Dermis microvascular lymphatic vessel endothelial cell (primary cell): Measurements from ENCODE around the gene ZNF646. TPM values are rescaled to one million over a fixed set of nuclear protein-coding genes. Genes with fewer than 3 reads are reported as not detected.

Experiments
- DNase-seq, 2 donors: peaks; one replicate each; pipeline versions ENCODE4 v3.0.0 to v3.0.0-alpha.2; 2010; ENCODE audit warnings: low read depth in 2 of 2
- total RNA-seq: library from RNA; depleted of rRNA; stranded (reverse); fragments of >200 nt; gene quantifications from 2 replicates; pipeline ENCODE4 v1.2.1, GENCODE V29; 2014

Gene ZNF646
- total RNA-seq, 1 donor from 2014 or later, result 8.1 TPM

DNA sequence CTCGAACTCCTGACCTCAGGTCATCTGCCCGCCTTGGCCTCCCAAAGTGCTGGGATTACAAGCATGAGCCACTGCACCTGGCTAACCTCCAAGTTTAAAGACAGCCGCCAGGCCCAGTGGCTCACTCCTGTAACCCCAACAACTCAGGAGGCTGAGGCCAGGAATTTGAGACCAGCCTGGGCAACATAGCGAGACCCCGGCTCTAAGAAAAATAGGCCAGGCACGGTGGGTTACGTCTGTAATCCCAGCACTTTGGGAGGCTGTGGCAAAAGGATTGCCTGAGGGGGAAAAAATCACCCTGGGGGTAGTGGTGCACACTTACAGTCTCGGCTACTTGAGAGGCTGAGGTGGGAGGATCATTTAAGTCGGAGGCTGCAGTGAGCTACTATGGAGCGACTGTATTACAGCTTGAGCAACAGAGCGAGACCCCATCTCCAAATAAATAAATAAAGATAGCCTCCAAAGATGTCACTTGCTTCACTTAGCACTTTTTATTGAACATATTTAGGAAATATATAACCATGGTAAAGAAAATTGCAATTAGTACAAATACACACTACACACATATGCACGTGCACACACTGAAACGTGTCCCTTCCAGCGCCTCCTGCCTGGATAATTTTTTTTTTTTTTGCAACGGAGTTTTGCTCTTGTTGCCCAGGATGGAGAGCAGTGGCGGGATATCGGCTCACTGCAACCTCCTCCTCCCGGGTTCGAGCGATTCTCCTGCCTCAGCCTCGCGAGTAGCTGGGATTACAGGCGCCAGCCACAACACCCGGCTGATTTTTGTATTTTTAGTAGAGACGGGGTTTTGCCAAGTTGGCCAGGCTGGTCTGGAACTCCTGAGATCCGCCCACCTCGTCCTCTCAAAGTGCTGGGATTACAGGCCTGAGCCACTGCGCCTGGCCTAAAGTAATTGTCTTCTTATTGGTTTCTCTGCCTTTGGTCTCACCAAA, 32.6 kb downstream of the ZNF646 start:
- no peak for DNase-seq

- no peak for DNase-seq
Measured at GRCh38 chr16:31107465-31107867, 33.2 kb downstream of the ZNF646 start.

GRCh38 chr16:31108035-31108793, 34.0 kb downstream of the ZNF646 start, which contains the start of gene BCKDK:
Gene BCKDK, plus strand, starts transcription at chr16:31108386. Its CDS starts 838 bp downstream, at chr16:31109224.
- DNase-seq, result peak; percentile 27 to 70

DNA sequence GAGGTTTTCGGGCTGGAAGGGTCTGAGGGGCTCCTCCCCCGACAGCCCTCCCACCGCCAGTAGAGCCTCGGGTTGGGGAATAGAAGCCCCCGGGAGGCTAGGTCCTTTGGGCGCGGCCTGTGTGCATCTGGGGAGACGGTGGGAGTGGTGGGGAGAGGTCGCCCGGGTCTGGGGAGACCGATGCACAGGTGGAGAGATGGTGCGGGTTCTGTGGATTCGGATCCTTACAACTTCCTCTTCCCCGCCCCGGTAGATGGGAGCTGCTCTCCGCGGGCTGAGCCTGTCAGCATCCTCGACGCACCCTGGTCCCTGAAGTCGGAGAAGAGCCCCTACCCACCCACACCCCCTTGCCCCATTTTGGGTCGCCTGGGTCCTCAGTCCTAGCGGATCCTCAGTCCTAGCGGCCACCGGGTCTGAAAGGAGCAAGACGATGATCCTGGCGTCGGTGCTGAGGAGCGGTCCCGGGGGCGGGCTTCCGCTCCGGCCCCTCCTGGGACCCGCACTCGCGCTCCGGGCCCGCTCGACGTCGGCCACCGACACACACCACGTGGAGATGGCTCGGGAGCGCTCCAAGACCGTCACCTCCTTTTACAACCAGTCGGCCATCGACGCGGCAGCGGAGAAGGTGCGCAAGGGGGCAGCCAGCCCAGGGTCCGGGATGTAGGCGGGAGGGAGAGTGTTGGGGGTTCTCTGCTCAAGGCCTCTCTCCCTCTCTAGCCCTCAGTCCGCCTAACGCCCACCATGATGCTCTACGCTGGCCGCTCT, 34.8 kb downstream of the ZNF646 start:
- DNase-seq, result no peak

DNA sequence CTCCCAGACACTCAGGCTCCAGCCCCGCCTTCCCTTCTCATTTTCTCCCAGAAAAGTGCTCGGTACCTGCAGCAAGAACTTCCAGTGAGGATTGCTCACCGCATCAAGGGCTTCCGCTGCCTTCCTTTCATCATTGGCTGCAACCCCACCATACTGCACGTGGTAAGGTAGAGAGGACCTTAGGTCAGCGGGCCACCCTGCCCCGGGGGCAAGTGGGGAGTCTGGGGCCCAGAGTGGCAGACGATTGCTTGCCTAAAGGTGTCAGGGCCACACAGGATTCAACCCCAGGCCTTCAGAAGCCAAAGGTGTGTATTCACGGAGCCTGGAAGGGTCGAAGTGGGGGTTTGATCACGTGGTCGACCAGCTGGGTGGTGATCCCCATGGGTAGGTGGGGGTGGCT, 35.4 kb downstream of the ZNF646 start:
- no peak for DNase-seq

GRCh38 chr16:31110106-31111034, 36.1 kb downstream of the ZNF646 start:
- no peak for DNase-seq

DNA sequence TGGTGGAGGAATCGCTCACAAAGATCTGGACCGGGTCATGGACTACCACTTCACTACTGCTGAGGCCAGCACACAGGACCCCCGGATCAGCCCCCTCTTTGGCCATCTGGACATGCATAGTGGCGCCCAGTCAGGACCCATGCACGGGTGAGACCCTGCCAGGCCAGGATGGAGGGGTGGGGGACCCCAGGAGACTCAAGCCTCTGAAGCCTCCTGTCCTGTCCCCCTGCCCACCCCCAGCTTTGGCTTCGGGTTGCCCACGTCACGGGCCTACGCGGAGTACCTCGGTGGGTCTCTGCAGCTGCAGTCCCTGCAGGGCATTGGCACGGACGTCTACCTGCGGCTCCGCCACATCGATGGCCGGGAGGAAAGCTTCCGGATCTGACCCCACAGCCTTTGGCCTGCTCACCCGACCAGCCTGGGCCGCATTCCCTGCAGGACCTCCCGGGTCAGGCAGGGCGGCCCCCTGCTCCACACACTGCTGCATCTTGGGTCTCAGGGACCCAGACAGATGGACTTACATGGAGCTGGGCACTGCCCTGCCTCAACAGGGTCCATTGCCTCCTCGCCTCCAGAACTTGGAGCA, 37.8 kb downstream of the ZNF646 start:
- DNase-seq, result no peak

- DNase-seq, result no peak
Measured at GRCh38 chr16:31112711-31113110, 38.5 kb downstream of the ZNF646 start.

DNA sequence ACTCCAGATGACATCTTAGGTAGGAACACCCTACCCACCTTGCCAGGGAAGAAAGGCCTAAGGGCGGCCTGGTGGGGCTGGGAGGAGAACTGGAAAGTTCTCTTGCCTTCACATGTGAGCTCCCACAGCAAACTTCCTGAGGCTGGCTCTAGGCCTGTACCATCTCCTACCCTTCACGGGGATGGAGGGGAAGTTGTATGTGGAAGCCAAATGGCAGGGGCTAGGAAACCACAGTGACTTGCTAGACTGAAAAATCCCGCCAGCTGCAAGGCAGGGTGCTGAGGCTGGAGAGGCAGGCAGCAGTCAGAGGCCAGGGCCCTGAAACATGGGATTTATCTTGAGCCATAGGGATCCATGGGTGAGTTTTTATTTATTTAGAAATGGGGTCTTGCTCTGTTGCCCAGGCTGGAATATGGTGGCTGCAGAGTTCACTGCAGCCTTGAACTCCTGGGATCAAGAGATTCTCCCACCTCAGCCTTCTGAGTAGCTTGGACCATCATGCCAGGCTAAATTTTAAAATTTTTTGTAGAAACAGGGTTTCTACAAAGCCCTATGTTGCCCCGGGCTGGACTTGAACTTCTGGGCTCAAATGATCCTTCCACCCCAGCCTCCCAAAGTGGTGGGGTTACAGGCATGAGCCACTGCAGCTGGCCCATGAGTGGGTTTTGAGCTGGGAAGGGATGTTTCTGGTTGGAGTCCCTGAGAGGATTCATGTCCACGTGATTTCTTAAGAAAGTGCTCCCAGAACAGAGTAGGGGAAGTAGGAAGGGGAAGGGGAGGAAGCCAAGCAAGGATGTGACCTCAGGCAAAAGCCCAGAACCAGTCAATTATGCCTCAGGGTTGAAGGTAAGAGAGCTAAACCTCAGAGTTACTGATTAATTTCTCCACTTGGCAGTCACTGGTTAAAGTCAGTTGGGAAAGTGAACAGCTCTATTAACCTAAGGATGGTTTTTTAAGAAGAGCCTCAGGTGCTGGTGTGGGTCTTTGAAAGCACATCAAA, 39.2 kb downstream of the ZNF646 start:
- DNase-seq, result no peak

- no peak for DNase-seq
Measured at GRCh38 chr16:31114468-31114867, 40.2 kb downstream of the ZNF646 start.

GRCh38 chr16:31117384-31118222, 43.4 kb downstream of the ZNF646 start, which contains the start of gene KAT8:
Gene KAT8, plus strand, starts transcription at chr16:31117664. Its CDS starts 18 bp downstream, at chr16:31117682.
- DNase-seq, result peak; percentile 92 to 99

DNA sequence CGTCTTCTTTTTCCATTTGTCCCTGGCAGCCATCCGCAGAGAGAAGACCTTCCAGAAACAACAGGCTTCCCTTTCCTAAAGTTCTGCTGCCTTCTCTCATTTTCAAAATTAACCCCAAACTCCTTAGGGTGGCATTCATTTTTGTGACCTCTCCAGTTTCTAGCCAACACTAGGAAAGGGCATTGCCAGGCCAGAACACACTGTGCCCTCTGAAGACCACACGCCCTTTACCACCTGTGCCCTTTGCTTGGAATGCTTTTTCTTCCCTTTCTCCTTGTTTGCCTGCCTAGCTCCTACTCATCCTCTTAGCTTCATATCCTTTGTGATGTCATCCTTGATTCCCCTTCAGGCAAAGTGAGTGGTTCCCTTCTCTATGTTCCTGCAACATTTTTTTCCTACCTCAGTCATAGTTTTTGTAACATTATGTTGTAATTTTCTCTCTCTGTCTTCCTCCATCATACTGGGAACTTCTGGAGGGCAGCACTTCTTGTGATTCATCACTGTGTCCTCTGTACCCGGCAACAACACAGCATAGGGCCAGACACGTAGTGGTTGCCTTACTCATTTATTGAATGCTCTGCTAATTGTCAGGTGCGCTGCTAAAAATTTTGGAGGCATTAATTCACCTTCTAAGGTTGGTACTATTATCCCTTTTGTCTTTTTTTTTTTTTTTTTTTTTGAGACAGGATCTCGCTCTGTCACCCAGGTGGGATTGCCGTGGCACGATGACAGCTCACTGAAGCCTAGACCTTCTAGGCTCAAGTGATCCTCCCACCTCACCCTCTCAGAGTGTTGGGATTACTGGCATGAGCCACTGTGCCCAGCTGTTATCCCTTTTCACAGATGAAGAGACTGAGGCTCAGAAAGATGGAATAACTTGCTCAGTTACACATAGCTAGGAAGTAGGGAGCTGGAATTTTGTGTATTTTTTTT, 44.3 kb downstream of the ZNF646 start:
- DNase-seq, result no peak

DNA sequence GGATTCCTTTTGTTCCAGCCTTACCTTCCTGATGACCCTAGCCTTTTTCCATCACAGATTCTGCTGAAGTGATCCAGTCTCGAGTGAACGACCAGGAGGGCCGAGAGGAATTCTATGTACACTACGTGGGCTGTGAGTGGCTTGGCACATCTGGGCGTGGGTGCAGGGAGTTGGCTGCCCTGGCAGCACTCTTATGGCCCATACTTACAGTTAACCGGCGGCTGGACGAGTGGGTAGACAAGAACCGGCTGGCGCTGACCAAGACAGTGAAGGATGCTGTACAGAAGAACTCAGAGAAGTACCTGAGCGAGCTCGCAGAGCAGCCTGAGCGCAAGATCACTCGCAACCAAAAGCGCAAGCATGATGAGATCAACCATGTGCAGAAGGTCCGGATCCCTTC, 45.9 kb downstream of the ZNF646 start:
- DNase-seq, result no peak

DNA sequence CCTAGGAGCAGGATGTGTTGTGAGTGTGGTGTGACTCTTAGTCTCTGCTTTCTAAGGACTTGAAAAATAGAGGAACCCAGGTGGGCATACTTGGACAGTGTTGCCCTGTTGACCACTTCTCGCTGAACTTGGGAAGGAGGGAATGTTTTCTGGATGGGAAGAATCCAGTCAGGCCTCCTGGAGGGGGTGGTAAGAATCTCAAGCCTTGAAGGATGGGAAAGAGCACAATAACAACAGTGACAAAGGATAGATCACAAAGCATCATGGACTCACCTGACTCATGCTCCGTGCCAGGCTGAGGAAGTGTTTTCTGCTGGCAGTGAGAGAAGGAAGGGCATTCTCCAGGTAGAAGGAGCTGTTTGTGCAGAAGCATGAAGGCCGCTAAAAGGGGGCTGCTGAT, 51.6 kb downstream of the ZNF646 start:
- DNase-seq, result no peak

GRCh38 chr16:31127182-31127581, 53.0 kb downstream of the ZNF646 start:
- DNase-seq, result no peak

GRCh38 chr16:31128711-31129567, 54.7 kb downstream of the ZNF646 start:
- DNase-seq, result no peak
